CD14-positive monocyte (primary cell): ENCODE measurements around the gene NCK1. TPM values are rescaled to one million over a fixed set of nuclear protein-coding genes. Genes with fewer than 3 reads are reported as not detected.

ENCODE experiments used
- DNase-seq, 3 donors: peaks; one replicate each; pipeline ENCODE4 v3.0.0-alpha.2; 2011 to 2022
- H2AFZ ChIP-seq: 2 replicates; pipeline ENCODE4 v1.6.0; 2012; ENCODE audit warnings: mild to moderate bottlenecking, low read depth, low read length, inconsistent platforms; ENCODE audit not compliant: insufficient read depth, poor library complexity, severe bottlenecking
- H3K27ac ChIP-seq, 2 donors: 1 replicate in 1 of 2; 2 replicates in 1 of 2; pipeline ENCODE4 v1.5.1; 2012 to 2013; ENCODE audit warnings: low read length in 2 of 2, control low read depth in 1 of 2, inconsistent platforms in 1 of 2, low read depth in 1 of 2, mild to moderate bottlenecking in 1 of 2
- H3K27me3 ChIP-seq, 2 donors: one replicate each; pipeline versions ENCODE4 v1.6.0 to v1.6.1; 2011 to 2013; ENCODE audit warnings: low read length in 2 of 2; ENCODE audit not compliant: control insufficient read depth in 2 of 2, insufficient read depth in 2 of 2
- H3K36me3 ChIP-seq, 2 donors: replicated peaks in 1 of 2; 1 replicate in 1 of 2; 2 replicates in 1 of 2; pipeline versions ENCODE4 v1.5.1 to v1.6.1; 2012 to 2013; ENCODE audit warnings: low read length in 2 of 2, control low read depth in 1 of 2, inconsistent platforms in 1 of 2, mild to moderate bottlenecking in 1 of 2; ENCODE audit not compliant: insufficient read depth in 2 of 2, control insufficient read depth in 1 of 2
- H3K4me1 ChIP-seq, 2 donors: 1 replicate in 1 of 2; 2 replicates in 1 of 2; pipeline versions ENCODE4 v1.5.1 to v1.6.1; 2012 to 2013; ENCODE audit warnings: low read length in 2 of 2, control low read depth in 1 of 2, inconsistent platforms in 1 of 2, mild to moderate bottlenecking in 1 of 2, moderate library complexity in 1 of 2; ENCODE audit not compliant: insufficient read depth in 2 of 2, control insufficient read depth in 1 of 2
- H3K4me2 ChIP-seq: replicated peaks from 2 replicates; pipeline ENCODE3; 2012; ENCODE audit warnings: low read length, moderate library complexity, mild to moderate bottlenecking; ENCODE audit not compliant: poor library complexity, severe bottlenecking; ENCODE audit errors: extremely low read depth
- H3K4me3 ChIP-seq, 3 experiments: fragments of 200-600 bp in 1 of 3; sonication (generic) in 1 of 3; replicated peaks in 1 of 3; 1 replicate in 2 of 3; 2 replicates in 1 of 3; pipeline ENCODE4 v1.5.1; 2011 to 2013; ENCODE audit warnings: low read length in 3 of 3, mild to moderate bottlenecking in 3 of 3, control low read depth in 2 of 3, low read depth in 2 of 3, inconsistent platforms in 1 of 3, moderate library complexity in 1 of 3
- H3K79me2 ChIP-seq: 2 replicates; pipeline ENCODE4 v1.6.0; 2012; ENCODE audit warnings: mild to moderate bottlenecking, control low read depth, inconsistent platforms, low read length, moderate library complexity; ENCODE audit not compliant: insufficient read depth
- H3K9ac ChIP-seq: 2 replicates; pipeline ENCODE4 v1.6.0; 2017; ENCODE audit warnings: low read length, mild to moderate bottlenecking; ENCODE audit not compliant: insufficient read depth, poor library complexity, severe bottlenecking
- H3K9me3 ChIP-seq, 2 donors: replicated peaks in 1 of 2; 1 replicate in 1 of 2; 2 replicates in 1 of 2; pipeline versions ENCODE4 v1.5.1 to v1.6.1; 2012 to 2013; ENCODE audit warnings: low read length in 2 of 2, control low read depth in 1 of 2; ENCODE audit not compliant: control insufficient read depth in 1 of 2, insufficient read depth in 1 of 2
- H4K20me1 ChIP-seq: 2 replicates; pipeline ENCODE4 v1.6.0; 2012; ENCODE audit warnings: mild to moderate bottlenecking, low read length, control low read depth, moderate library complexity; ENCODE audit not compliant: insufficient read depth
- H3K27ac Mint-ChIP-seq, 7 donors: one replicate each; pipeline ENCODE4 v1.8.0; 2020; ENCODE audit warnings: mild to moderate bottlenecking in 7 of 7, mixed read lengths in 7 of 7, moderate library complexity in 6 of 7, inconsistent platforms in 2 of 7
- H3K27me3 Mint-ChIP-seq, 3 donors: one replicate each; pipeline ENCODE4 v1.8.0; 2021 to 2022; ENCODE audit warnings: low read depth in 3 of 3, mild to moderate bottlenecking in 3 of 3, mixed read lengths in 3 of 3, moderate library complexity in 3 of 3, inconsistent platforms in 1 of 3
- H3K36me3 Mint-ChIP-seq, 2 donors: one replicate each; pipeline ENCODE4 v1.8.0; 2020; ENCODE audit warnings: mixed read lengths in 2 of 2, inconsistent platforms in 1 of 2, mild to moderate bottlenecking in 1 of 2
- H3K4me1 Mint-ChIP-seq: one replicate; pipeline ENCODE4 v1.8.0; 2020; ENCODE audit warnings: mild to moderate bottlenecking, mixed read lengths
- H3K4me3 Mint-ChIP-seq, 2 donors: one replicate each; pipeline ENCODE4 v1.8.0; 2020; ENCODE audit warnings: mild to moderate bottlenecking in 2 of 2, mixed read lengths in 2 of 2, moderate library complexity in 1 of 2
- H3K9me3 Mint-ChIP-seq, 7 donors: one replicate each; pipeline ENCODE4 v1.8.0; 2020 to 2022; ENCODE audit warnings: mixed read lengths in 7 of 7, mild to moderate bottlenecking in 6 of 7, moderate library complexity in 6 of 7, inconsistent platforms in 2 of 7
- WGBS: methylation state at CpG from one replicate; pipeline ENCODE4 v1.1.5; 2013; ENCODE audit warnings: missing lambda C conversion rate; ENCODE audit not compliant: insufficient coverage; 5-methylcytosine and 5-hydroxymethylcytosine counted together
- intact Hi-C, 2 donors: fragments of 100-400 bp; cut with micrococcal nuclease; formaldehyde crosslinking; loops; one replicate each; pipeline versions ENCODE4 v1.15.0 to v1.15.1; 2023
- polyA plus RNA-seq, 3 donors: library from polyadenylated mRNA; depleted of rRNA in 1 of 3; unstranded in 2 of 3; stranded (reverse) in 1 of 3; fragments of 300-500 nt in 2 of 3; fragments of >200 nt in 1 of 3; fragmentation: Illumina TruSeq in 2 of 3; gene quantifications; 1 replicate in 2 of 3; 2 replicates in 1 of 3; pipeline ENCODE4 v1.2.3, GENCODE V29; 2012 to 2021
- TF ChIP-seq, protein P1 (sequence below): fragments of 200-600 bp; IDR thresholded peaks from one replicate; pipeline ENCODE4 v1.8.0; 2022; ENCODE audit warnings: antibody characterized with exemption, mild to moderate bottlenecking

NCK1 gene
- polyA plus RNA-seq, 3 donors, result 20.4 to 28.8 (median 22.8) TPM

DNA sequence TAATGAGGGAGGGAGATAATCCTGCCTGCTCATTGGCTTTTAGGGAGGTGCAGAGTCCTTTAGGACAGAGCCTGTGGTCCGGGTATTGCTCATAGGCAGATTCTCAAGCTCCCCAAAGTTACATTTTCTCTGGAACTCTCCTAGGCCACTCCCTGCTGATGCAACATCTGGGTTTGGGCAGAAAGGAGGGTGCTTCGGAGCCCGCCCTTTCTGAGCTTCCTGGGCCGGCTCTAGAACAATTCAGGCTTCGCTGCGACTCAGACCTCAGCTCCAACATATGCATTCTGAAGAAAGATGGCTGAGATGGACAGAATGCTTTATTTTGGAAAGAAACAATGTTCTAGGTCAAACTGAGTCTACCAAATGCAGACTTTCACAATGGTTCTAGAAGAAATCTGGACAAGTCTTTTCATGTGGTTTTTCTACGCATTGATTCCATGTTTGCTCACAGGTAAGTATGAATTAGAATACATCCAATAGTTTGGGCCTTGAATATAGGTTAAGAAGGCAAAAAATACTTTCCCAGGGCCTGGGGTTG, 95.8 kb downstream of the NCK1 start, which contains the start of gene IL20RB:
TSS of gene IL20RB (plus strand) at position 233 of the 538 bp plus-strand sequence. CDS start at position 364, 131 bp downstream.
- H4K20me1 ChIP-seq, result no peaks in the 10 kb centered on the region
- no peak within 1 kb of the TSS for H2AFZ ChIP-seq
- intact Hi-C loops, result no loop called here
- H3K4me1 Mint-ChIP-seq, result peaks cover 30% of the 10 kb centered on the region
- no peak for DNase-seq
- peaks cover 0 to 2% (median 1%) of the 10 kb centered on the region in 3 donors for H3K27me3 Mint-ChIP-seq
- H3K4me2 ChIP-seq, result no peak within 1 kb of the TSS
- no peak within 1 kb of the TSS for H3K27ac ChIP-seq
- H3K36me3 Mint-ChIP-seq, result peaks cover 7 to 10% of the 10 kb centered on the region in 2 donors
- H3K9ac ChIP-seq, result no peak within 1 kb of the TSS
- WGBS, result no CpG with 5 or more reads among the region's 7 CpGs
- H3K9me3 ChIP-seq, result no peaks in the 10 kb centered on the region
- no peaks in the 10 kb centered on the region for H3K27me3 ChIP-seq
- H3K9me3 Mint-ChIP-seq, result peaks cover 0 to 2% (median 0%) of the 10 kb centered on the region in 7 donors
- no peak within 1 kb of the TSS for H3K27ac Mint-ChIP-seq
- H3K4me3 ChIP-seq, result no peak within 1 kb of the TSS
- no peak within 1 kb of the TSS for H3K4me3 Mint-ChIP-seq
- peaks cover 3 to 15% of the 10 kb centered on the region in 2 donors for H3K4me1 ChIP-seq
- H3K36me3 ChIP-seq, result peaks cover 0 to 6% of the 10 kb centered on the region in 2 donors
- TF ChIP-seq, protein P1, sequence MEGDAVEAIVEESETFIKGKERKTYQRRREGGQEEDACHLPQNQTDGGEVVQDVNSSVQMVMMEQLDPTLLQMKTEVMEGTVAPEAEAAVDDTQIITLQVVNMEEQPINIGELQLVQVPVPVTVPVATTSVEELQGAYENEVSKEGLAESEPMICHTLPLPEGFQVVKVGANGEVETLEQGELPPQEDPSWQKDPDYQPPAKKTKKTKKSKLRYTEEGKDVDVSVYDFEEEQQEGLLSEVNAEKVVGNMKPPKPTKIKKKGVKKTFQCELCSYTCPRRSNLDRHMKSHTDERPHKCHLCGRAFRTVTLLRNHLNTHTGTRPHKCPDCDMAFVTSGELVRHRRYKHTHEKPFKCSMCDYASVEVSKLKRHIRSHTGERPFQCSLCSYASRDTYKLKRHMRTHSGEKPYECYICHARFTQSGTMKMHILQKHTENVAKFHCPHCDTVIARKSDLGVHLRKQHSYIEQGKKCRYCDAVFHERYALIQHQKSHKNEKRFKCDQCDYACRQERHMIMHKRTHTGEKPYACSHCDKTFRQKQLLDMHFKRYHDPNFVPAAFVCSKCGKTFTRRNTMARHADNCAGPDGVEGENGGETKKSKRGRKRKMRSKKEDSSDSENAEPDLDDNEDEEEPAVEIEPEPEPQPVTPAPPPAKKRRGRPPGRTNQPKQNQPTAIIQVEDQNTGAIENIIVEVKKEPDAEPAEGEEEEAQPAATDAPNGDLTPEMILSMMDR, result no peak
- no peaks in the 10 kb centered on the region for H3K79me2 ChIP-seq

DNA sequence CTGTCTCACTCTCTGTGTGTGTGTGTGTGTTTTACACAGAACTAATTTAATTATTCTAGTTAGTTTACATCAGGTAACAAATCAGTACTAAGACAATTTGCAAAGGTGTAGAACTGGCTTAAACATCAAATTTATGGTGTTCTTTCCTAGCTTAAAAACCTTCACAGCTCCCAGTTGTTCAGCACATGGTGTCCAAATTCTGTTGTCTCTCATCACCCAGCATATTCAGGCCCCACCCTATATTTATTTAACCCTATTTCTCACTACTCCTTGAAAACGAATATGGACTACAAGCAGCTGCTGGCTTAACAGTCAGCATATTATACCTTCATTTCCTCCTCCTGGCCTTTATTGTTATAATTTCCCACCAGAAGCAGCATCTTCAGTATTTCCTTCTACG, 96.9 kb downstream of the NCK1 start:
- H3K36me3 Mint-ChIP-seq, result peaks cover 7 to 10% of the 10 kb centered on the region in 2 donors
- intact Hi-C loops, result no loop called here
- Histone ChIP-seq H3K9me3 (no peaks in the 10 kb centered on the region), H2AFZ (no peak overlapping the region), H3K4me1 (peaks cover 2 to 11% of the 10 kb centered on the region in 2 donors), H4K20me1 (no peaks in the 10 kb centered on the region), H3K27me3 (no peaks in the 10 kb centered on the region), H3K36me3 (peaks cover 0 to 6% of the 10 kb centered on the region in 2 donors), H3K4me2 (no peak overlapping the region), H3K4me3 (no peak overlapping the region), H3K27ac (no peak overlapping the region), H3K79me2 (no peaks in the 10 kb centered on the region), H3K9ac (no peak overlapping the region)
- H3K27me3 Mint-ChIP-seq, result peaks cover 0 to 2% (median 1%) of the 10 kb centered on the region in 3 donors
- H3K27ac Mint-ChIP-seq, result peak overlapping the region in 1 of 7 donors; percentile 20
- WGBS, result 85% methylated on average over 2 of the region's 2 CpGs
- H3K9me3 Mint-ChIP-seq, result peaks cover 0 to 2% (median 0%) of the 10 kb centered on the region in 7 donors
- TF ChIP-seq, protein P1, result no peak
- no peak overlapping the region for H3K4me3 Mint-ChIP-seq
- peaks cover 25% of the 10 kb centered on the region for H3K4me1 Mint-ChIP-seq
- no peak for DNase-seq
